GM18508 (cell line): ENCODE data around the gene KHDC1L.
"Not testable (repeated sequence)": the region's sequence is repeated elsewhere in the genome, so short reads cannot be mapped to it uniquely, and the experiment has no call there.

Experiments
- ATAC-seq: cut with Tn5 transposase; IDR thresholded peaks from one replicate; pipeline ENCODE4 v1.9.1; 2021; ENCODE audit warnings: moderate number of reproducible peaks; ENCODE audit not compliant: insufficient read depth, unreplicated experiment

KHDC1L gene, protein sequence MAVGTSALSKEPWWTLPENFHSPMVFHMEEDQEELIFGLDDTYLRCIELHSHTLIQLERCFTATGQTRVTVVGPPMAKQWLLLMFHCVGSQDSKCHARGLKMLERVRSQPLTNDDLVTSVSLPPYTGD

GRCh38 chr6:73225396-73225795 lies at the start of gene KHDC1L:
TSS of gene KHDC1L (minus strand) at chr6:73225496. CDS start at chr6:73225408, 88 bp downstream.
- no peak for ATAC-seq

DNA sequence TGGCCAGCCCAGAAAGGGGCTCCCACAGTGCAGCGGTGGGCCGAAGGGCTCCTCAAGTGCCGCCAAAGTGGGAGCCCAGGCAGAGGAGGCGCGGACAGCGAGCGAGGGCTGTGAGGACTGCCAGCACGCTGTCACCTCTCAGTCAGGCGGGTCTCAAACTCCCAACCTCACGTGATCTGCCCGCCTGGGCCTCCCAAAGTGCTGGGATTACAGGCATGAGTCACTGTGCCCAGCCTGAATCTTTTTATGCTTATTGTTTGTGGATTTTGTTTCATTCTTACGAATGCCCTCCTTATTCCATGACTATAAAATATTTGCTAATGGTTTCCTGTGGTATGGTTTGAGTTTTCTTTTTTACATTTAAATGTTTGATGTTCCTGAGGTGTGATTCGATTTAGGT lies 44.0 kb upstream of the KHDC1L start:
- ATAC-seq = not testable (repeated sequence)

DNA sequence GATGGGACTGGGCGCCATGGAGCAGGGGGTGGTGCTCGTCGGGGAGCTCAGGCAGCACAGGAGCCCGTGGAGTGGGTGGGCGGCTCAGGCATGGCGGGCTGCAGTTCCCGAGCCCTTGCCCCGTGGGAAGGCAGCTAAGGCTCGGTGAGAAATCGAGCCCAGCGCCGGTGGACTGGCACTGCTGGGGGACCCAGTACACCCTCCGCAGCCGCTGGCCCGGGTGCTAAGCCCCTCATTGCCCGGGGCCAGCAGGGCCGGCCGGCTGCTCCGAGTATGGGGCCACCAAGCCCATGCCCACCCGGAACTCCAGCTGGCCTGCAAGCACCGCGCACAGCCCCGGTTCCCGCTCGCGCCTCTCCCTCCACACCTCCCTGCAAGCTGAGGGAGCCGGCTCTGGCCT lies 43.6 kb upstream of the KHDC1L start:
- ATAC-seq = not testable (repeated sequence)

DNA sequence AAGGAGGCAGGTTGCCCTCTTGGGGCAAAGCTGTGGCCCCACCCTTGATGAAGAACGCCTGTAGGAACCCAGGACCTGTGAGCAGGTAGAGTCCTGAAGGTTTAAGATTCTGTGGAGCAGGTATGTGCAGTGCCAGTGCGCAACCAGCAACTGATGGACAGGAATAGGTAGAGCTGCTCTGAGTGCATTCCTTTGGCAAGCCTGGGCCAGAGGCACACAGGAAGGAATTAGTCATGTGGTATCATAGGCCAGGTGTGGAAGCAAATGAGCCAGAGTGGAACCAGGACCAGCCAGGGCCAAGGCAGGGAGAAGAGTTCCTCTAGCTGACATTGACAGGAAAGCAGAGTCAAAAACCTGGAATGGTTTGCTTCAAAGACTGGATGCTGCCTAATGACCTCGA lies 39.1 kb upstream of the KHDC1L start:
- no peak for ATAC-seq

GRCh38 chr6:73263570-73263909 lies 38.2 kb upstream of the KHDC1L start:
- ATAC-seq = peak; percentile 3

GRCh38 chr6:73262671-73263569 lies 37.6 kb upstream of the KHDC1L start, which contains the start of gene KHDC1:
TSS of gene KHDC1 (minus strand) at chr6:73263196. CDS start at chr6:73242517, 20,679 bp downstream.
- ATAC-seq = peak; percentile 81

GRCh38 chr6:73258721-73259120 lies 33.4 kb upstream of the KHDC1L start:
- ATAC-seq = no peak

DNA sequence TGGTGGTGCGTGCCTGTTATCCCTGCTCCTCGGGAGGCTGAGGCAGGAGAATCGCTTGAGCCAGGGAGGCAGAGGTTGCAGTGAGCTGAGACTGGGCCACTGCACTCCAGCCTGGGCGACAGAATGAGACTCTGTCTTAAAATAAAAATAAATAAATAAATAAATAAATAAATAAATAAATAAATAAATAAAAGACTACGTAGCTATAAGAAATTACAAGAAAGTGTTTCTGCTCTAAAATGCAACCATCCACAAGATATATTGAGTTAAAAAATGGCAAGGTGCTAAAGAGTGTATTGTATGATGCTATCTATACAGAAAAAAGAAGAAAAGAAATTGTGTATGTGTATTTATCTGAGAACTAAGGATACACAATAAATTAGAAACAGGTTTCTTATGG lies 29.0 kb upstream of the KHDC1L start:
- not testable (repeated sequence) for ATAC-seq

- ATAC-seq = no peak
Observed at GRCh38 chr6:73252703-73253102, 27.4 kb upstream of the KHDC1L start.

DNA sequence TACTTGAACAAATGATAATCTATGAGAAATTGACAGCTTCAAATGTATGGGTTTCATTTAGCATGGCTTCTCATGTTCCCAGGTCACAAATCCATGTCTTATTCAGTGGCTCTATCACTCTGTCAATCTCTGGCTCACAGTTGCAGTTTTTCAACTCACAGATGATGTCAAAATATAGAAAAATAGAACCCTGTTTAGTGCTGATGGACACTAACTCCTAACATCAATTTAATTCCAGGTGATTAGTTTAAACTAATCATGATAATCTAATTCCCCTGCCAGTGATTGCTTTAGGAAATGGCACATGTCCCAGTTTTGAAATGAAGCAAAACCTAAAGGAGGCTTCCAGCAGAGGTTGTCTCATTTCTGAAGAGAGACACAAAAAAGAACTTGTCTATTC lies 24.7 kb upstream of the KHDC1L start:
- no peak for ATAC-seq

- no peak for ATAC-seq
Observed at GRCh38 chr6:73248192-73248903, 23.1 kb upstream of the KHDC1L start.

GRCh38 chr6:73242001-73242400 lies 16.7 kb upstream of the KHDC1L start:
- no peak for ATAC-seq

DNA sequence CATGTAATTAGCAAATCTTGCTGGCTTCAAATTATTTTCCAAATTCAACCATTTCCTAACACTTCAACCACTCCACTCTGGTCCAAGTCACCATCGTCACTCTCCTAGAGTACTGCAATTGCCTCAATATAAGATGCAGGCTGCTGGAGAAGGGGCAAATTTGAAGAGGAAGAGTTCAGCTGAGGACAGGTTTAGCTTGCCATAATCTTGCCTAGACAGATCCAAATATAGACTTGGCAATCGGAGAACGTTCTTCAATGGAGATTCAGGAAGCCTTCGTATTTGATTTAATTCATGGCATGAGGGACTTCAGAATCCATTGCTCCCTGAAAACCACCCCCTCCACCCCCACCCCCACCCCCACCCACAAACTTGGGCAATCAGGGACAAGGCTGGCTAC lies 15.4 kb upstream of the KHDC1L start:
- ATAC-seq = no peak

DNA sequence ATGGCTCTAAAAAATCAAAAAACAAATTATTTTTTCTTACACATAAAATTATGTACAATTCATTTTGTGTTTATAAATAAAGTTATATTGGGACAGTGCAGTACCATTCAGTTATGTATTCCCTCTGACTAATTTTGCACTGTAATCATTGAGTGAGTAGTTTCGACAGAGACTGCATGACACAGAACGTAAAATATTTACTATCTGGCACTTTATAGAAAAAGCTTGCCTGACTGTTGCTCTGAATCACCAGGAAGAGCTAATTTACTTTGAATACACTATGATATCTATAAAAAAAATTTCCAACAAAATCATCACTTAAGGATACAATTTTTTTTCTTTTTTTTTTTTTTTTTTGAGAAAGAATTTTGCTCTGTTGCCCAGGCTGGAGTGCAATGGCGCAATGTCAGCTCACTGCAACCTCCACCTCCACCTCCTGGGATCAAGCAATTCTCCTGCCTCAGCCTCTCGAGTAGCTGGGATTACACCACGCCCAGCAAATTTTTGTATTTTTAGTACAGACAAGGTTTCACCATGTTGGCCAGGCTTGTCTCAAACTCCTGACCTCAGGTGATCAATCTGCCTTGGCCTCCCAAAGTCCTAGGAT lies 11.0 kb upstream of the KHDC1L start:
- no peak for ATAC-seq

- ATAC-seq = no peak
Observed at GRCh38 chr6:73234733-73235132, 9.4 kb upstream of the KHDC1L start.

DNA sequence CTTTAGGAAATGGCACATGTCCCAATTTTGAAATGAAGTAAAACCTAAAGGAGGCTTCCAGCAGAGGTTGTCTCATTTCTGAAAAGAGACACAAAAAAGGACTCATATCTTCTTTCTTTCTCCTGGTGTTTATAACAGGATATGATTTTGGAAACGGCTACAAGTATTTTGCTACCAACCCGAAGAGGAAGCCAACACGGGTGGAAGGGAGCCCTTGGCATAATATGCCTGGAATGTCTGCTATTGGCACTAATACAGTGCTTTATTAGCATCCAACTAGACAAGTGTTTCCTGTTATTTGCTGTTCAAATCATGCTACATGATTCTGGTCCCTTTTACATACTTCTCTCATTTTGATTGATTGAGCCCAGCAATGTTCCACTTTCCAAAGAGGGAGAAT lies 8.7 kb upstream of the KHDC1L start:
- not testable (repeated sequence) for ATAC-seq

DNA sequence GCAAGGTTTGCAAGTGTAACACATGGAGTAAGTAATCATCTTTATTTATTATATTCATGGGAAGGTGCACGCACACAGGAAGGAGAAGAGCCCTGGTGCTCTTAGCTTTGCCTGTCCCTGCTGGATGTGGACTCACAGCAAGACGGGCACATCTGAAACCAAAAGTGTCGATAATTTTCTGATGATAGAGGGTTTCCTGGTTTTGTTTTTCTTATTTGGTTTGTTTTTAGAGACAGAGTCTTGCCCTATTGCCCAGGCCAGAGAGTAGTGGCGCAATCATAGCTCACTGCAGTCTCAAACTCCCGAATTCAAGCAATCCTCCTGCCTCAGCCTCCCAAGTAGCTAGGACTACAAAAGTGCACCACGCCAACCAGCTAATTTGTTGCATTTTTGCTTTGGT lies 7.8 kb upstream of the KHDC1L start:
- no peak for ATAC-seq

DNA sequence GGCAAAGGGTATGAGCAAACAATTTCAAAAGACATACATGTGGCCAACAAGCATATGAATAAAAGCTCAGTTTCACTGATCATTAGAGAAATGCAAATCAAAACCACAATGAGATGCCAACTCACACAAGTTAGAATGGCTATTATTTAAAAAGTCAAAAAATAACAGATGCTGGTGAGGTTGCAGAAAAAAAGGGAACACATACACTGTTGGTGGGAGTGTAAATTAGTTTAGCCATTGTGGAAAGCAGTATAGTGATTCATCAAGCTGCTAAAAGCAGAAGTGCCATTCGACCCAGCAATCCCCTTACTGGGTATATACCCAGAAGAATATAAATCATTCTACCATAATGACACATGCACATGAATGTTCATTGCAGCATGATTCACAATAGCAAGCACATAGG lies 6.7 kb upstream of the KHDC1L start:
- ATAC-seq = peak; percentile 62

GRCh38 chr6:73227606-73228255 lies 2.4 kb upstream of the KHDC1L start:
- no peak for ATAC-seq

DNA sequence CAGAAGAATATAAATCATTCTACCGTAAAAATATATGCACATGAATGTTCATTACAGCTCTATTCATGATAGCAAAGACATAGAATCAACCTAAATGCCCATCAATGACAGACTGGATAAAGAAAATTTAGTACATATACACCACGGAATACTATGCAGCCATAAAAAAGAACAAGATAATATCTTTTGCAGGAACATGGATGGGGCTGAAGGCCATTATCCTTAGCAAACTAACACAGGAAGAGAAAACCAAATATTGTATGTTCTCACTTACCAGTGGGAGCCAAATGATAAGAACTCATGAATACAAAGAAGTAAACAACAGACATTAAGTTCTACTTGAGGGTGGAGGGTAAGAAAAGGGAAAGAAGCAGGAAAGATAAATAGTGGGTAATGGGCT lies 8.4 kb downstream of the KHDC1L start:
- ATAC-seq = no peak
